GM18861 (cell line): Measurements from ENCODE around the gene MFF.
"Not testable (repeated sequence)": the region's sequence is repeated elsewhere in the genome, so short reads cannot be mapped to it uniquely, and the experiment has no call there.

Experiments used
- ATAC-seq: cut with Tn5 transposase; IDR thresholded peaks from one replicate; pipeline ENCODE4 v1.9.1; 2021; ENCODE audit not compliant: unreplicated experiment

The MFF gene

DNA sequence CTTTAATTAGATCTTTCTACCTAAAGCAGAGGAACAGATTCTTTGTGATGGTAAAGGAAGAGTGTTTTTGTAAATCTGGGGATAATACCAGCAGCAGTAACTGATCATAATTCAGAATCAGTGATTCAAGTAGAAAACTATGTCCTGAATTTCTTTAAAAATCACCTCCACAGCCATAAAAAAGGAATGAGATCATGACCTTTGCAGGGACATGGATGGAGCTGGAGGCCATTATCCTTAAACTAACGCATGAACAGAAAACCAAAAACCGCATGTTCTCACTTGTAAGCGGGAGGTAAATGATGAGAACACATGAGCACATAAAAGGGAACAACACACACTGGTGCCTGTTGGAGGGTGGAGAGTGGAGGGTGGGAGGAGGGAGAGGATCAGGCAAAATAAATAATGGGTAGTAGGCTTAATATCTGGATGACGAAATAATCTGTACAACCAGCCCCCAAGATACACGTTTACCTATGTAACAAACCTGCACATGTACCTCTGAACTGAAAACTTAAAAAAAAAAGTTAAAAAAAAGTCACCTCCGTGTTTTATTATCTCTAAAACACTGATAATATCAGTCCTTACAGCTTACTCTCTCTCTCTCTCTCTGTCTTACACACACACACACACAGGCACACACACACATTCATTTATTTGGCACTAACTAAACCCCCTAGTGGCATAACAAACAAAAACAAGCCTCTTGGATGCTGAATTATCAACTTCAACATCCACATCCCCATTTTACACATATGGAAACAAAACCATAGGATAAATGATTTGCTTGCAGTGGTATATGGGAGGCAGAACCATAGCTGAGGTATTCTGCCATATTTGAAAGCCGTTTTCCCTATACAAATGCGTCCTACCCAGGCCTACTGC is 52.7 kb downstream of the MFF start:
- ATAC-seq = no peak

DNA sequence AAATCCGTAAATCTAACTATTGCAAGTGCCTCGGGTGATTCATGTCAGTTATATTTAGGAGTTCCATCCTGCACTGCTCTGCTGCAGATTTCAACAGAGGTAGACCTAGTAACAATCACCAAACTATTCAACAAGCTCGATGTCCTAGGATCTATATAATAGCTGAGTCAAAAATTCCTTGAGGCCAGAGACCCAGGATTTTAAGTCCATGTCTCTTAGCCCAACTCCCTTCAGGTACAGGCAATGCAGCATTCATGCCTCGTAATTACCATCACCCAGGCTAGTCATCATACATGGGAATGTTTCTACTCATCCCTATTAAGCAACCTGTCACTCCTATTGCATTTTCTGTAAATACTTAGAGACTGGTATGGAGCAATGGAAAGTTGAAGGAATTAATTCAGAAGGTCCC is 53.3 kb downstream of the MFF start:
- ATAC-seq = no peak

- ATAC-seq = no peak
Measured at GRCh38 chr2:227379095-227379494, 54.0 kb downstream of the MFF start, which contains the start of gene TM4SF20. Gene TM4SF20, minus strand, starts transcription at chr2:227379306. Its CDS starts 38 bp downstream, at chr2:227379268.

DNA sequence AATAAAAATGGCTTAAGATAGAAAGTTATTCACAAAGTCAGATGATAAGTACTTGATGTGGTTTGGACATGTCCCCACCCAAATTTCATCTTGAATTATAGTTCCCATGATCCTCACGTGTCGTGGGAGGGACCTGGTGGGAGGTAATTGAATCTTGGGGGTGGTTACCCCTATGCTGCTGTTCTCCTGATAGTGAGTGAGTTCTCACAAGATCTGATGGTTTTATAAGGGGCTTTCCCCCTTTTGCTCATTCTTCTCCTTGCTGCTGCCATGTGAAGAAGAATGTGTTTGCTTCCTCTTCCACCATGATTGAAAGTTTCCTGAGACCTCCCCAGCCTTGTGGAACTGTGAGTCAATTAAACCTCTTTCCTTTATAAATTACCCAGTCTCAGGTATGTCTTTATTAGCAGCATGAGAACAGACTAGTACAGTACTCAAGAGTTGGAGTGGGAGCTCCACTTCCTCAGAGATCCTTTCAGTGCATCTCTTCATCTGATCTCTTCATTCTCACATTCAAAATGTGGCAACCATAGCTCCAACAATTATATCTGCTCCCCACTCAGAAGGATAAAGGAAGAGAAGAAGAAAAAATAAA is 57.3 kb downstream of the MFF start:
- not testable (repeated sequence) for ATAC-seq

- ATAC-seq = no peak
Measured at GRCh38 chr2:227383686-227384085, 58.6 kb downstream of the MFF start.

- ATAC-seq = no peak
Measured at GRCh38 chr2:227386630-227387029, 61.6 kb downstream of the MFF start.

DNA sequence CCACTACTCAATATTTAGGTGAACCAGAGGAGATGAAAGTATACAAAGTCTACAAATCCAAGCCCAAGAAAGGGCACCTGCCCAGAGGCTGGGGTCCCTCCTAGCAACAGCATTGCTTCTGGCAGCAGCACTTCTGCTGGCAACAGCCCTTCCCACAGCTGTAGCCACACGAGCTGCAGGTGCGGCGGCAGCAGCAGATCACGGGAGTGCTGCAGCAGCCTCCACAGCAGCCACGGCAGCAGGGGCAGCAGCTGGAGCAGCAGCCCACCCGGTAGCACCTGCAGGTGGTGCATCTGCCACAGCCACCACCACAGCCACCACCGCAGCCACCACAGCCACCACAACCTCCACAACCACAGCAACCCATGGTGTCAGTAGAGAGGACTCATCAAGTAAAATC is 62.5 kb downstream of the MFF start, which contains the start of gene SCYGR1:
Gene SCYGR1, minus strand, starts transcription at position 367 of the 400 bp plus-strand sequence. Its CDS starts 0 bp downstream, at position 367.
- ATAC-seq = not testable (repeated sequence)

DNA sequence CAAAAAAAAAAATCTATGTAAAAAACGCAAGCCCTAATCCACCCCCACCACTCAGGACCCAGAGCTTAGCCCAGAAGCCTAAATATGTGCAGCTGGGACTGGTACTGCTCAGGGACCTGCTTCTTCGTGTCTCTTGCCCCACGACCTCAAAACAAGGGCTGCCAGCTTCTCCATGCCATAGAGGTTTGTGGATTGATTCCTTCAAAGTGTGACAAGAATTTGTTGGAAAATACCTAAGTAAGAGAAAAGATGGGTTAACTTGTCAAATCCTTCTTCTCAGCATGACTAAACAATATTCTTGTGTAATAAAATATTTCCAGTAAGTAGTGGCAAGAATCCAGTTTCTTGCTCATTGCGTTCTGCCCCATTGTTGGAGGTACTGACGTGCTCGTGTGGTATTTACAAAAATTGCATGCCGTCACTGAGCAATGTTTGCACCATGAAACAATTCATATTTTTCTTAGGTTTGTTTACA is 63.5 kb downstream of the MFF start:
- ATAC-seq = no peak

GRCh38 chr2:227389231-227389630 is 64.2 kb downstream of the MFF start:
- ATAC-seq = no peak

- no peak for ATAC-seq
Measured at GRCh38 chr2:227389661-227390060, 64.6 kb downstream of the MFF start.

DNA sequence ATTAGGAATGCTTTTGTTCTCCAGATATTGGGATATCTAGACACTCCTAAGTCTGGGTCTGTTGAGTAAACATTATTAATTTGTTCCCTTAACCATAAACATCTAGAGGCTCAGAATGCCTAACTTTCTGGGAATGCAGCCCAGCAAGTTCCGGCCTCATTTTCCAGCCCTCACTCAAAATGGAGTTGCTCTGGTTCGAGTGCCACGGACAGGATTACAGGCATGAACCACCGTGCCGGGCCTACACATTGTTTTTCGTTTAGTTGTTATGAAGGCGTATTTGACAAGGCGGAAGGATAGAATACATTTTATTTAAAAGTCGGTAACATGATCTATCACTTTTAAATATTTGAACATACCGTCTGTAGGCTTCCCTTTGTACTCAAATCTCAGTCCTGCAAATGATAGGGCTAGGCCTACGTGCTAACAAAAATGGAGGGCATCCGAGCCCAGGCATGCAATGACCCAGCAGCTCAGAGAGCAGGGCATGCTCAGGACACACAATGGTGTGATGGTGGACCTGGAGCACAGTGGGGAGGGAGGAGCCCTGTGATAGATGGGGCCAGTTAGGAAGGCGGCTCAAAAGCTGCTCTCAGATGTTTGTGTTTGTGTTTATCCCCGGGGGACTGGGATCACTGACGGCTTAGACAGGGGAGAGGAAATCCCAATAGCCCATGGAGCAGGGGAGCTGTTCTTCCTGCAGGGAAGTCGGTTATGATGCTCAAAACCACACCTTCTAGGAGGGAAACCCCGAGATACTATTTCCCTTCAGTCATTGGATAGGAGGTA is 65.6 kb downstream of the MFF start:
- ATAC-seq = no peak

DNA sequence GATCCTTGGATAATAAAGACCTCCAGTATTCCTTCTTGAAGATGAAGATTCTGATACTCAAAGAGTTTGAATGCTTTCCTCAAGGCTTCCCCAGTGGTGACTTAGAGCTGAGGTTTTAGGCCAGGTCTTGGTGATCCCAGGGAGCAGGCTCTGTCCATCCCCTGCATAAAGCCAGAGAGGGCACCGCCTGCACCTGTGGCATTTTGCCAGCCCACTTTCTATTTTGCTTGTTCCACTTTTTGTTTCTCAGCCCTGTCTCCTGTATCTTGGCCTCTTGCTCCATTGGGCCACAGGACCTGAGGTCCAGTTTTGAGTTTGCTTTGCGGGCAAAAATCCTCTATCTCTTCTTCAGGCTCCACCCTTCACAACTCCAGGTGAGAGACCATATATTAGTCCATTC is 69.3 kb downstream of the MFF start:
- no peak for ATAC-seq

GRCh38 chr2:227395556-227395955 is 70.5 kb downstream of the MFF start:
- ATAC-seq = no peak

DNA sequence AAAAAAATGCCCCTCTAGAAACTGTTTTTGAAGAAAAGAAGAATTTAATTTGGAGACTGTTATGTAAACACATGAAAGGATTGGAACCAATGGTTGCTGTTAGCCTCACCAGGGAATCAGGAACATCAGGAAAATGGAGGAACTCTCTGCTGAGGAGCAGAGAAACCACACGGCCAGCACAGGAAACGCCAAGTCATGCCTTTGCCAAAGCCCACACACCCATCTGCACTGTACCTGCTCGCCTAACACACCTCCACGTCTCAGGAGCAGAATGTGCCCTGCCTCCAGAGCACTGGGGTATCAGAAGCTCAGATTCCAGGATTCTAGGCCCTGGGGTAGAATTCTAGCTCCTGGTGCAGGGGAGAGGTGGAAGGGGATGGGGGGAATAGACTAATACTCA is 72.5 kb downstream of the MFF start:
- no peak for ATAC-seq

GRCh38 chr2:227398684-227399670 is 73.9 kb downstream of the MFF start:
- no peak for ATAC-seq

- ATAC-seq = no peak
Measured at GRCh38 chr2:227401550-227401949, 76.5 kb downstream of the MFF start.

- ATAC-seq = no peak
Measured at GRCh38 chr2:227402321-227402720, 77.3 kb downstream of the MFF start.

DNA sequence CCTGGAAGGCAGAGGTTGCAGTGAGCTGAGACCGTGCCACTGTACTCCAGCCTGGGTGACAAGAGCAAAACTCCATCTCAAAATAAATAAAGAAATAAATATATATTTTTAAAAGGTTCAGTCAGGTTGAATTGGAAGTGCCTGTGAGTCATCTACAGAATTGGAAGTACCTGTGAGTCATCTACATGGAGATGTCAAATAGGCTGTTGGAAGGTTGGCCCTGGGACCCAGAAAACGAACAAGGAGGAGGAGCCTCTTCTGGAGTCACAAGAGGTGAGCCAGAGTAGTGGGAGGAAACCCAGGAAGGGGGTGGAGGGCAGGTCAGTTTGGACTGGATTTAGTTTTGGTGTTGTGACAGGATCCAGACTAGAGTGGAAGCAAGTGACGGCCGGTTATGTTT is 77.9 kb downstream of the MFF start:
- ATAC-seq = no peak

DNA sequence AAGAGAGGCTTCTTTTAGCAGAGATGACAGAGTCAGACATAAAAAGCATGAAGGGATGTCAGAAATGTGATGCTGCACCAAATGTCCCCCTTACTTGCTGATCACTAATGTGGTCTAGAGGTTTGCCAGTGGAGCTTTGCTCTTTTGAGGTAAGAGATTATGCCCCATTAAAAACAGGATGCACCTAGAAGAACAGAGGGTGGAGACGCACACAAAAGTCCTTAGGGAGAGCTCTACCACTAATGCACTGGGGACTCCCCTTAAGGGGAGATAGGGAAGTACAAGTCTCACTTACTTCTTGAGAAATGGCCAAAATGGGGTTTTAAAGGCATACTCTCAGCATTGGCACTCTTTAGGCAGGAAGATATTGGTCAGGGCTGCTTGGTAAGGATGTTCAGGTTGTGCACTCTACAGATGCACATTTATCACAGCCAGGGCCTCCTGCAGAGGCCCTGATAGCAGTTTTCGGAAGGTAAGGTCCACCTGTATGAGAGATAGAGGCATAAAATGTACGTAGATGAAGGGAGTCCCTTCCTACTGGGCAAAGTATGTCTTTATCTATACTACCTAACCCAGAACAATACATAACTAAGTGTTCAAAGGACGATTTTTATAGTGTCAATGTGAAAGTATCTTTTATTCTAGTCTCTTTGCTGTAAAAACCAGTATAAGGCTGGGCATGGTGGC is 79.7 kb downstream of the MFF start:
- no peak for ATAC-seq
